ENCODE data around the gene NPAS2. TPM values are rescaled to one million over a fixed set of nuclear protein-coding genes. Genes with fewer than 3 reads are reported as not detected.

NPAS2 gene, protein sequence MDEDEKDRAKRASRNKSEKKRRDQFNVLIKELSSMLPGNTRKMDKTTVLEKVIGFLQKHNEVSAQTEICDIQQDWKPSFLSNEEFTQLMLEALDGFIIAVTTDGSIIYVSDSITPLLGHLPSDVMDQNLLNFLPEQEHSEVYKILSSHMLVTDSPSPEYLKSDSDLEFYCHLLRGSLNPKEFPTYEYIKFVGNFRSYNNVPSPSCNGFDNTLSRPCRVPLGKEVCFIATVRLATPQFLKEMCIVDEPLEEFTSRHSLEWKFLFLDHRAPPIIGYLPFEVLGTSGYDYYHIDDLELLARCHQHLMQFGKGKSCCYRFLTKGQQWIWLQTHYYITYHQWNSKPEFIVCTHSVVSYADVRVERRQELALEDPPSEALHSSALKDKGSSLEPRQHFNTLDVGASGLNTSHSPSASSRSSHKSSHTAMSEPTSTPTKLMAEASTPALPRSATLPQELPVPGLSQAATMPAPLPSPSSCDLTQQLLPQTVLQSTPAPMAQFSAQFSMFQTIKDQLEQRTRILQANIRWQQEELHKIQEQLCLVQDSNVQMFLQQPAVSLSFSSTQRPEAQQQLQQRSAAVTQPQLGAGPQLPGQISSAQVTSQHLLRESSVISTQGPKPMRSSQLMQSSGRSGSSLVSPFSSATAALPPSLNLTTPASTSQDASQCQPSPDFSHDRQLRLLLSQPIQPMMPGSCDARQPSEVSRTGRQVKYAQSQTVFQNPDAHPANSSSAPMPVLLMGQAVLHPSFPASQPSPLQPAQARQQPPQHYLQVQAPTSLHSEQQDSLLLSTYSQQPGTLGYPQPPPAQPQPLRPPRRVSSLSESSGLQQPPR
- total RNA-seq, result 10 to 100 TPM; 11.8 to 46.5 (median 21.7) TPM

- peaks cover 7% of the 10 kb centered on the region for H3K27me3 ChIP-seq
- no peaks in the 10 kb centered on the region for H3K36me3 ChIP-seq
- peak; percentile 9 for TF ChIP-seq POLR2AphosphoS5 (IDR thresholded peaks at IDR 0.05)
- TF ChIP-seq EP300 (IDR thresholded peaks at IDR 0.05), result no peak
- TF ChIP-seq, protein P1, sequence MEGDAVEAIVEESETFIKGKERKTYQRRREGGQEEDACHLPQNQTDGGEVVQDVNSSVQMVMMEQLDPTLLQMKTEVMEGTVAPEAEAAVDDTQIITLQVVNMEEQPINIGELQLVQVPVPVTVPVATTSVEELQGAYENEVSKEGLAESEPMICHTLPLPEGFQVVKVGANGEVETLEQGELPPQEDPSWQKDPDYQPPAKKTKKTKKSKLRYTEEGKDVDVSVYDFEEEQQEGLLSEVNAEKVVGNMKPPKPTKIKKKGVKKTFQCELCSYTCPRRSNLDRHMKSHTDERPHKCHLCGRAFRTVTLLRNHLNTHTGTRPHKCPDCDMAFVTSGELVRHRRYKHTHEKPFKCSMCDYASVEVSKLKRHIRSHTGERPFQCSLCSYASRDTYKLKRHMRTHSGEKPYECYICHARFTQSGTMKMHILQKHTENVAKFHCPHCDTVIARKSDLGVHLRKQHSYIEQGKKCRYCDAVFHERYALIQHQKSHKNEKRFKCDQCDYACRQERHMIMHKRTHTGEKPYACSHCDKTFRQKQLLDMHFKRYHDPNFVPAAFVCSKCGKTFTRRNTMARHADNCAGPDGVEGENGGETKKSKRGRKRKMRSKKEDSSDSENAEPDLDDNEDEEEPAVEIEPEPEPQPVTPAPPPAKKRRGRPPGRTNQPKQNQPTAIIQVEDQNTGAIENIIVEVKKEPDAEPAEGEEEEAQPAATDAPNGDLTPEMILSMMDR (IDR thresholded peaks at IDR 0.05), result no peak
- no peak for TF ChIP-seq POLR2A (IDR thresholded peaks at IDR 0.05)
- peaks cover 0 to 59% (median 0%) of the 10 kb centered on the region in 3 donors for H3K4me1 ChIP-seq
- no CpG with 5 or more reads among the region's 91 CpGs for WGBS, 2 donors (ENCODE audit: low coverage in 1 of 2)
- ATAC-seq, result peak; percentile 63
- H3K9me3 ChIP-seq, result no peaks in the 10 kb centered on the region
- H3K4me3 ChIP-seq, result peak within 1 kb of the TSS; percentile 80 to 84
- peak within 1 kb of the TSS; percentile 92 to 97 (median 94) for H3K27ac ChIP-seq
These were observed at the start of gene NPAS2 for GRCh38 chr2:100819370-100820272. Gene NPAS2, plus strand, starts transcription at chr2:100820139. Its CDS starts 84,616 bp downstream, at chr2:100904755.

DNA sequence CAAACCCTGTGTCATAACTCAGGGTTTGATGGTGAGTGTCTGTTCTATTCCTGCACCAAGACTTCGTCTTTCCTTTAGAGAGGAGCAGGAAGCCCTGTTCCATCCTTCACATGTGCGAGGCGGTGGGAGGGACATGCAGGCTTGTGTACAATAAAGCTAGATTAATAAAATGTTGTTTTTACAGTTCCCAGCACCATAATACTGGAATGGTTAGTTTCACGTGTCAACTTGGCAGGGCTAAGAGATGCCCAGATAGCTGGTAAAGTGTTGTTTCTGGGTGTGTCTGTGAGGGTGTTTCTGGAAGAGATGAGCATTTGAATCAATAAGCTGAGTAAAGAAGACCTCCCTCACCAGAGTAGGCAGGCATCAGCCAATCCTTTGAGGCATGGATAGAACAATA, 48.8 kb upstream of the NPAS2 start:
- H3K27ac ChIP-seq, result no peak overlapping the region
- WGBS, 2 donors (ENCODE audit: low coverage in 1 of 2), result 70 to 76% methylated on average over 2 to 4 of the region's 4 CpGs
- no peaks in the 10 kb centered on the region for H3K9me3 ChIP-seq
- H3K4me3 ChIP-seq, result no peak overlapping the region
- H3K36me3 ChIP-seq, result no peaks in the 10 kb centered on the region
- TF ChIP-seq EP300 (IDR thresholded peaks at IDR 0.05) (no peak), POLR2AphosphoS5 (IDR thresholded peaks at IDR 0.05) (no peak), POLR2A (IDR thresholded peaks at IDR 0.05) (no peak)
- TF ChIP-seq, protein P1 (IDR thresholded peaks at IDR 0.05), result no peak
- H3K4me1 ChIP-seq, result peaks cover 0 to 14% (median 14%) of the 10 kb centered on the region in 3 donors
- no peak for ATAC-seq
- H3K27me3 ChIP-seq, result no peaks in the 10 kb centered on the region

DNA sequence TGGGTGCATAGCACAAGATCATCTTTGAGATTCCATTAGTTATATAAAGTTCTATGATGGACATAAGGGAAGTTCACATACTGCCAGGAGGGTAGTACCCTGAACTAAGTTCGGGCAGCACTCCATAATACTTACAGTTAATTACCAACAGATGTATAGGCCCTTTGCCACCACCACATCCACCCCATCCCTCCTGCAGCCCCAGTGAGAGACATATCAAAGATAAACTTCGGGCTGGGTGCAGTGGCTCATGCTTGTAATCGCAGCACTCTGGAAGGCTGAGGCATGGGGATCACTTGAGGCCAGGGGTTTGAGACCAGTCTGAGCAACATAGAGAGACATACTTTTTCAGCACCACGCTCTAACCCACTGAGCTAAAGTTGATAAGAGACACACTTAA, 46.4 kb upstream of the NPAS2 start:
- Histone ChIP-seq H3K4me3 (no peak overlapping the region), H3K36me3 (no peaks in the 10 kb centered on the region), H3K27me3 (no peaks in the 10 kb centered on the region), H3K9me3 (no peaks in the 10 kb centered on the region), H3K27ac (no peak overlapping the region), H3K4me1 (no peaks in the 10 kb centered on the region)
- TF ChIP-seq POLR2AphosphoS5 (IDR thresholded peaks at IDR 0.05) (no peak), POLR2A (IDR thresholded peaks at IDR 0.05) (no peak), EP300 (IDR thresholded peaks at IDR 0.05) (no peak)
- TF ChIP-seq, protein P1 (IDR thresholded peaks at IDR 0.05), result no peak
- ATAC-seq, result no peak
- 86 to 90% methylated on average over 1 to 4 of the region's 4 CpGs for WGBS, 2 donors (ENCODE audit: low coverage in 1 of 2)

GRCh38 chr2:100776445-100776844, 43.5 kb upstream of the NPAS2 start:
- no peaks in the 10 kb centered on the region for H3K4me1 ChIP-seq
- H3K27me3 ChIP-seq, result no peaks in the 10 kb centered on the region
- no peaks in the 10 kb centered on the region for H3K36me3 ChIP-seq
- H3K9me3 ChIP-seq, result no peaks in the 10 kb centered on the region
- H3K4me3 ChIP-seq, result no peak overlapping the region
- no peak overlapping the region for H3K27ac ChIP-seq
- TF ChIP-seq POLR2A (IDR thresholded peaks at IDR 0.05) (no peak), EP300 (IDR thresholded peaks at IDR 0.05) (no peak), POLR2AphosphoS5 (IDR thresholded peaks at IDR 0.05) (no peak)
- TF ChIP-seq, protein P1 (IDR thresholded peaks at IDR 0.05), result no peak
- no peak for ATAC-seq

Measured in gastroesophageal sphincter (tissue), 4 donors.